ENCODE data around the gene EMILIN2.

DNA sequence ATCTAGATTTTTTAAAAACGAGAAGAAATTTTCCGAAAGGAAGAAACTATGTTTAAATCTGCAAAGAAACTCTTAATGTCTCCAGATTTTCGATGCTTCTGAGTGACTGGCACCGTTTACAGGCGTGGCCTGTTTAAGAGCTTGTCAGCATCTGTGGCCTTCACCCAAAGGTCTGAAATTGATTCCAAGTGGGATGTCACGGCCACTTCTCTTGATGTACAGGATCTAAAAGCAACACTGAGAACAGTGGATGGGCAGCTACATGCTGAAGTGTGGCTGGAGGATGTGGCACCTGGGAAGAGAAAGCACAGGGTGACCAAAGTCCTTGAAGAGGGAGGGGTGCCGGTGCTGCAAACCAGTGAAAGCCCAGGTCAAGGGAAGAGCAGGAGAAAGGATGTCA lies 28.0 kb downstream of the EMILIN2 start:
- TF ChIP-seq, protein P1, sequence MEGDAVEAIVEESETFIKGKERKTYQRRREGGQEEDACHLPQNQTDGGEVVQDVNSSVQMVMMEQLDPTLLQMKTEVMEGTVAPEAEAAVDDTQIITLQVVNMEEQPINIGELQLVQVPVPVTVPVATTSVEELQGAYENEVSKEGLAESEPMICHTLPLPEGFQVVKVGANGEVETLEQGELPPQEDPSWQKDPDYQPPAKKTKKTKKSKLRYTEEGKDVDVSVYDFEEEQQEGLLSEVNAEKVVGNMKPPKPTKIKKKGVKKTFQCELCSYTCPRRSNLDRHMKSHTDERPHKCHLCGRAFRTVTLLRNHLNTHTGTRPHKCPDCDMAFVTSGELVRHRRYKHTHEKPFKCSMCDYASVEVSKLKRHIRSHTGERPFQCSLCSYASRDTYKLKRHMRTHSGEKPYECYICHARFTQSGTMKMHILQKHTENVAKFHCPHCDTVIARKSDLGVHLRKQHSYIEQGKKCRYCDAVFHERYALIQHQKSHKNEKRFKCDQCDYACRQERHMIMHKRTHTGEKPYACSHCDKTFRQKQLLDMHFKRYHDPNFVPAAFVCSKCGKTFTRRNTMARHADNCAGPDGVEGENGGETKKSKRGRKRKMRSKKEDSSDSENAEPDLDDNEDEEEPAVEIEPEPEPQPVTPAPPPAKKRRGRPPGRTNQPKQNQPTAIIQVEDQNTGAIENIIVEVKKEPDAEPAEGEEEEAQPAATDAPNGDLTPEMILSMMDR (IDR thresholded peaks at IDR 0.05) = no peak
- TF ChIP-seq EP300 (IDR thresholded peaks at IDR 0.05) = no peak
- TF ChIP-seq POLR2A (IDR thresholded peaks at IDR 0.05; ENCODE audit: low read depth) = no peak
